GM18951 (cell line): ENCODE measurements around the gene LRRC3.
"Not testable (repeated sequence)": the region's sequence is repeated elsewhere in the genome, so short reads cannot be mapped to it uniquely, and the experiment has no call there.

ENCODE experiments used
- POLR2A ChIP-seq: IDR thresholded peaks from 4 replicates; pipeline ENCODE4 v1.6.1; 2011; ENCODE audit warnings: mild to moderate bottlenecking; ENCODE audit not compliant: insufficient read length, insufficient read depth; ENCODE audit errors: extremely low read depth
- in situ Hi-C: fragments of 300-500 bp; cut with MboI; formaldehyde crosslinking; loops from one replicate; pipeline ENCODE4 v1.12.0; 2022; ENCODE audit warnings: low sequenced_read_pairs, mixed read lengths, inconsistent platforms; ENCODE audit not compliant: unreplicated experiment

LRRC3 gene

DNA sequence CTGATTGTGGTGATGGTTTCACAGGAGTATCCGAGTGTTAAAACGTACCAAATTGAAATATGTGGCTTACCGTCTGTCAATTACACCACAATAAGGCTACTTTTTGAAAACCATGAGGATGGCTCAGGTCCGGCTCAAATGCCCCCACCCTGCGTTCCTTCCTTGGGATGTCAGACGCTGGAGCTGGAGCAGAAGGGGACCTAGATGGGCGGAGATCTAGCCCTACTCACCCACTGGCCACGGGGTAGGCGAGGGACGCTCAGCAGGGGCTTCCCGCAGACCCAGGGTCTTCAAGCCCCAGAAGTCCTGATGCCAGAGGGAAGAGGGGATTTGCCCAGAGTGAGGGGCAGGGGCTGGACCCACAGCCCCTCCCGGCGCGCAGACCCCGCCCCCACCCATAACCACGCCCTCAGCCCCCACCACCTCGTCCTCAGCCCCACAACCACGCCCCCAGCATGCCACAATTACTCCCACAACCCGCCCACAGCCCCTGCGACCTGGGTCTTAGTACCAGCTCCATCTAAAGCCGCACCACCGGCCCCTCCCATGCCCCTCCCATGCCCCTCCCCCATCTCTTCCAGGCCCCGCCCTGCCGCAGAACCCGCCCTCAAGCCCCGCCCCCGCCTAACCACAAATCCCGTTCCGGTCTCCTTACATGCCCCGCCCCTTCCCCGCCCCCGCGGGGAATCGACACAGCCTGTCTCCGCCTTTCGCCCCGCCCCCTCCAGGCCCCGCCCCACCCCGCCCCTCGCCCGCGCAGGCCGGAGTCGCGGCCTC lies at the start of gene LRRC3:
TSS of gene LRRC3 (plus strand) at position 764 of the 777 bp plus-strand sequence. CDS start 1,135 bp downstream, outside the sequence.
- in situ Hi-C loops, result no loop called here
- TF ChIP-seq POLR2A, result no peak

GRCh38 chr21:44405948-44406872 lies 49.1 kb upstream of the LRRC3 start:
- in situ Hi-C loops, result no loop called here

GRCh38 chr21:44406953-44407352 lies 48.4 kb upstream of the LRRC3 start:
- no peak for TF ChIP-seq POLR2A

More at GRCh38 chr21:44405948-44406872, 49.1 kb upstream of the LRRC3 start:
- no peak for TF ChIP-seq POLR2A

DNA sequence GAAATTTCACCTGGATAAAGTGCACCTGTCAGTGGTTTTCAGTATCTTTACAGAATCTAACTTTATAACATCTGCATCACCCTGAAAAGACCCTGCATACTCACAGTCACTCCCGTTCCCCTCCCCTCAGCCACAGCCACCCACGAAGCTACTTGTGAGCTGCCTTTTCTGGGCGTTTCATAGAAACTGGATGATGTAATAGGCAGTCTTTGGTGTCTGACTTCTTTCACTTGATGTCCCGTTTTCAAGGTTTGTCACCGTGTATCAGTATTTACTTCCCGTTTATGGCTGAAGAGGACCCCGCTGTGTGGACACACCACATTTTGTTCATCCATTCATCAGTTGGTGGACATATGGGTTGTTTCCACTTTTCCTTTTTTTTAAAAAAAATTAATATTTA lies 47.8 kb upstream of the LRRC3 start:
- no peak for TF ChIP-seq POLR2A
- in situ Hi-C loops, result no loop called here

More at GRCh38 chr21:44406953-44407352, 48.4 kb upstream of the LRRC3 start:
- in situ Hi-C loops, result no loop called here

DNA sequence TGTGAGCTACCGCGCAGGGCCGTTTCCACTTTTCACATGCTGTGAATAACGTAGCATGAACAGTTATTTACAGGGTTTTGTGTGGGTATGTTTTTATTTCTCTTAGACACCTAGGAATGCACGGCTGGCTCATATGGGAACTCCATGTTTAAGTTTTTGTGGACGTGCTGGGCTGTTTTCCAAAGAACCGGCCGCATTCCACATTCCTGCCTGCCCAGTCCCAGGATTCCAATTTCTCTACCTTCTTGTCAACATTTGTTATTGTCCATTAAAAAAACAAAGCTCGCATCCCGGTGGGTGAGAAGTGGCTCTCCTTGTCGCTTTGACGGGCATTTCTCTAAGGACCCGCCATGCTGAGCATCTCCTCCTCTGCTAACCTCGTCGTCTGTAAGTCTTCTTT lies 47.1 kb upstream of the LRRC3 start:
- no peak for TF ChIP-seq POLR2A
- in situ Hi-C loops, result no loop called here

- no peak for TF ChIP-seq POLR2A
- in situ Hi-C loops, result no loop called here
Measured at GRCh38 chr21:44413566-44414290, 41.6 kb upstream of the LRRC3 start.

DNA sequence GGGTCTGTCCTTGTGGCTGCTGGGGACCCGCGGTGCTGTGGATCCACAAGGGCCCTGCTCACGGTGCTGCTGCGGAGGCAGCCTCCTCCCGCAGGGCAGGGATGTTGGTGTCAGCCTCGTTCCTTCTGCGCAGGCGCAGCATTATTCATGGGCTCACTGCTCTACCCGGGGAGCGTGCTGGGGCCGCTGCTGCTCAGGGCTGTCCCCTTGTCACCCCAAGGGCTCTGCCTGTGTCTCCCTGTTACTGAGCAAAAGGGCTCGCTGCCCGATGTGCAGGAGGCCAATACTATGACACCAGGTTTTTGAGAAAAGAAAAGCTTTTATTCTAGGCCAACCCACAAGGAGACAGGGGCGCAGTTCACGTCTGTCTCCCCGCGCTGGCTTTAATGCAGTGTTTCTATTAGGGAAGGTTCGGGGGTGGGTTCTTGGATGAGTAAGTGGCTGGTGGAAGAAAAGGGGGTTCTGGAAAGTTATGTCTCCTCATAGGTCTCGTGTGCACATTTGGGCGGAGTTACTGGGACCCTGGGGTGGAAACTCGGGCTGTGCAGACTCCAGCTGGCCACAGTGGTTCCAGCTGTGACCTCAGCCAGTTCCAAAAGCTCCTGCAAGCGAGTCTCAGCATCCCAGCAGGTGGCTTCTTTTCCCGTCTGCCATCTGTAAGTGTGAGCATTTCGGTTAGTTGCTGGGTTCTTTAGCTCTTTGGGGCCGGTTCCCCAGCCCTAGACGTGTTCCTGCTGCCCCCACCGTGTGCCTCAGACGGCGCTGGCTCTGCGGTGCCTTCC lies 40.8 kb upstream of the LRRC3 start:
- in situ Hi-C loops, result no loop called here
- TF ChIP-seq POLR2A, result no peak

- in situ Hi-C loops, result no loop called here
- no peak for TF ChIP-seq POLR2A
Measured at GRCh38 chr21:44415073-44416025, 40.0 kb upstream of the LRRC3 start.

DNA sequence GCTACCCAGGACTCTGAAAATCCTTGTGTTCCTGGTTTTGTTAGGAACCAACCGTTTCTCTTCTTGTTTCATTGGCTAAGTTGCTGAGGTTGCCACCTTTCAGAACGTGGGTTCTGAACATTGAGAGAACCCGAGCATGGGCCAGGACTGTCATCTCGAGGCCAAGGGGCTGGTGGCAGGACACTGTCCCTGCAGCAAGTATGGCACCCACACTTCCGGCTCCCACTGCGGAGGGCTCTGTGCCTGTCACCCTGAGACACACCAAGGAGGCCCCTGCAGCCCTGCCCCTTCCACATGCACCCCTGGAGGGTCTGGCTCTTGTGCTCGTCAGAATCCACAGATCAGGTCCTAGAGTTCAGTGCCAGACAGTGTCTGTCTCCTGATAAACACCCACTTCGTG lies 39.1 kb upstream of the LRRC3 start:
- in situ Hi-C loops, result no loop called here
- no peak for TF ChIP-seq POLR2A

- in situ Hi-C loops, result not testable (repeated sequence)
Measured at GRCh38 chr21:44417621-44418107, 37.6 kb upstream of the LRRC3 start.

DNA sequence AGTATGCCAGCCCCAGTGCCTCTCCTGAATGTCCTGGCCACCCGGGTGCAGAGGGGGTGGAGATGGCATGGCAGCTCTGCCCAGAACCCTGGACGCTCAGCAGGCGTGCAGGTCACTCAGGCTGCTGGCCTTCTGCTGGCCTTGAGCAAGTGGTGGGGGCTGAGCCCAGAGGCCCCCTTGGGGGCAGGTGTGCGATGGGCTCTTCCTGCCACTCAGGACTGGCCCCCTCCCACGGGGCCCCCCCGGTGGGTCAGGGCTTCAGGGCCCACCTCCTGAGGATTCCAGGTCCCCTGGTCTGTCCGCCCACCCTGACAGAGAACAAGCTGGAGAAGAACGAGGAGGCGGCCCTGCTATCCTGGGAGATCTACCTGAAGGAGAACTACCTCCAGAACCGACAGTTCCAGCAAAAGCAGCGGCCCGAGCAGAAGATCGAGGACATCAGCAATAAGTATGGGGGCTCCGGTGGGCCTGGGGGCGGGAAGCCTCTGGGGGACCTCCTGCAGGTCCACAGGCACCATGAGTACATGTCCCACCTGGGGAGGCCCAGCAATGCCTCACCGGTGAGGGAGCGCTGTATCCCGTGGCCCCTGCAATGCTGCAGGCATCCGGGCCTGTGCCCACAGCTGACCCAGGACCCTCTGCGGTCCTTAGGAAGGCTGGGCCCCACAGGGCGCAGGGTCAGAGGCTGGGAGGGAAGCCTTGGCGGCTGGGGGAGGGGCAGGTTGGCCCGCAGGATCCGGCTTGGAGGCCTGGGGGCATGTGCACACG lies 37.0 kb upstream of the LRRC3 start:
- in situ Hi-C loops, result no loop called here
- no peak for TF ChIP-seq POLR2A
